H7 (cell line): ENCODE results near the gene EFNA5. TPM values are rescaled to one million over a fixed set of nuclear protein-coding genes. Genes with fewer than 3 reads are reported as not detected.

Experiments used
- DNase-seq: peaks from one replicate; pipeline ENCODE4 v3.0.0; 2012
- H3K27me3 ChIP-seq: 2 replicates; pipeline ENCODE4 v1.6.0; 2011; ENCODE audit warnings: mild to moderate bottlenecking, low read length; ENCODE audit not compliant: control insufficient read depth, insufficient read depth
- H3K36me3 ChIP-seq: replicated peaks from 2 replicates; pipeline ENCODE4 v1.5.1; 2011; ENCODE audit warnings: low read length; ENCODE audit not compliant: control insufficient read depth, insufficient read depth
- H3K4me3 ChIP-seq: 2 replicates; pipeline ENCODE4 v1.5.1; 2011; ENCODE audit warnings: low read depth, mild to moderate bottlenecking, control low read depth, low read length, moderate library complexity; ENCODE audit not compliant: insufficient read depth
- total RNA-seq: library from RNA; depleted of rRNA; stranded (reverse); fragments of >200 nt; shearing (Covaris generic); gene quantifications from 2 replicates; pipeline ENCODE4 v1.2.3, GENCODE V29; 2014

Gene EFNA5
- total RNA-seq, 1 experiment from 2014 or later: 5.3 TPM

- H3K36me3 ChIP-seq: no peaks in the 10 kb centered on the region
- no peaks in the 10 kb centered on the region for H3K27me3 ChIP-seq
- DNase-seq: no peak
- no peak overlapping the region for H3K4me3 ChIP-seq
These were observed 99.8 kb downstream of the EFNA5 start for GRCh38 chr5:107570805-107571531.

GRCh38 chr5:107570181-107570580 lies 100.6 kb downstream of the EFNA5 start:
- Histone ChIP-seq H3K4me3 (no peak overlapping the region), H3K36me3 (no peaks in the 10 kb centered on the region), H3K27me3 (no peaks in the 10 kb centered on the region)
- no peak for DNase-seq

- Histone ChIP-seq H3K27me3 (no peaks in the 10 kb centered on the region), H3K36me3 (no peaks in the 10 kb centered on the region), H3K4me3 (no peak overlapping the region)
- DNase-seq: no peak
These were observed 102.7 kb downstream of the EFNA5 start for GRCh38 chr5:107567901-107568671.

- no peaks in the 10 kb centered on the region for H3K27me3 ChIP-seq
- no peaks in the 10 kb centered on the region for H3K36me3 ChIP-seq
- DNase-seq: no peak
- no peak overlapping the region for H3K4me3 ChIP-seq
These were observed 103.8 kb downstream of the EFNA5 start for GRCh38 chr5:107566986-107567385.

- Histone ChIP-seq H3K4me3 (no peak overlapping the region), H3K27me3 (no peaks in the 10 kb centered on the region), H3K36me3 (no peaks in the 10 kb centered on the region)
- DNase-seq: peak; percentile 24
These were observed 104.7 kb downstream of the EFNA5 start for GRCh38 chr5:107565791-107566767.

- H3K27me3 ChIP-seq: no peaks in the 10 kb centered on the region
- H3K36me3 ChIP-seq: no peaks in the 10 kb centered on the region
- H3K4me3 ChIP-seq: no peak overlapping the region
- DNase-seq: no peak
These were observed 105.8 kb downstream of the EFNA5 start for GRCh38 chr5:107564931-107565372.

- Histone ChIP-seq H3K27me3 (no peaks in the 10 kb centered on the region), H3K36me3 (no peaks in the 10 kb centered on the region), H3K4me3 (no peak overlapping the region)
- DNase-seq: no peak
These were observed 106.7 kb downstream of the EFNA5 start for GRCh38 chr5:107563959-107564544.

GRCh38 chr5:107560377-107560776 lies 110.4 kb downstream of the EFNA5 start:
- Histone ChIP-seq H3K4me3 (no peak overlapping the region), H3K27me3 (no peaks in the 10 kb centered on the region), H3K36me3 (no peaks in the 10 kb centered on the region)
- DNase-seq: no peak

GRCh38 chr5:107558823-107559375 lies 111.8 kb downstream of the EFNA5 start:
- no peaks in the 10 kb centered on the region for H3K27me3 ChIP-seq
- peak; percentile 47 for DNase-seq
- no peak overlapping the region for H3K4me3 ChIP-seq
- H3K36me3 ChIP-seq: no peaks in the 10 kb centered on the region

GRCh38 chr5:107557051-107557658 lies 113.6 kb downstream of the EFNA5 start:
- Histone ChIP-seq H3K4me3 (no peak overlapping the region), H3K36me3 (no peaks in the 10 kb centered on the region), H3K27me3 (no peaks in the 10 kb centered on the region)
- no peak for DNase-seq

- H3K4me3 ChIP-seq: no peak overlapping the region
- H3K36me3 ChIP-seq: no peaks in the 10 kb centered on the region
- no peaks in the 10 kb centered on the region for H3K27me3 ChIP-seq
- no peak for DNase-seq
These were observed 114.2 kb downstream of the EFNA5 start for GRCh38 chr5:107556575-107556974.

- DNase-seq: no peak
These were observed 115.2 kb downstream of the EFNA5 start for GRCh38 chr5:107555425-107556090.

GRCh38 chr5:107554776-107555424 lies 115.8 kb downstream of the EFNA5 start:
- DNase-seq: no peak

More at GRCh38 chr5:107555425-107556090, 115.2 kb downstream of the EFNA5 start:
- Histone ChIP-seq H3K27me3 (no peaks in the 10 kb centered on the region), H3K4me3 (no peak overlapping the region), H3K36me3 (no peaks in the 10 kb centered on the region)

More at GRCh38 chr5:107554776-107555424, 115.8 kb downstream of the EFNA5 start:
- Histone ChIP-seq H3K36me3 (no peaks in the 10 kb centered on the region), H3K27me3 (no peaks in the 10 kb centered on the region), H3K4me3 (no peak overlapping the region)
